HG03045 (cell line): ENCODE measurements around the gene RBPMS2.

Experiments
- ATAC-seq: cut with Tn5 transposase; IDR thresholded peaks from one replicate; pipeline ENCODE4 v1.9.1; 2021; ENCODE audit warnings: mild to moderate bottlenecking, moderate library complexity; ENCODE audit not compliant: unreplicated experiment

Gene RBPMS2

DNA sequence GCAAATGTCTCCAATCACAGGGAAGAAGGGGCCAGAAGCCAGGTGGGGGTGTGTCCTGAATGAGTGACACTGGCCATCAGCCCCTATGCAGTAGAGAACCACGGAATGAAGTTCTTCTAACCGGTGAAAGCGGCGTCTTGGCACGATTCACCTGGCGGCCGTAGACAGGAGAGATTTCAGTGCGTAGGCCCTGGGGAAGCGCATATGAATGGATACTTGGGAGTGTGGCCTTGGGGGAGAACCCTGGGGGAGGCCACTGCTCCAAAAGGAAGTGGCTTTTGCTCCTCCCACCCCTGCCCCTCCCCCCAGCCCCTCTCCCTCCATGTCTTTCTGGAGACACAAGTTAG lies 43.6 kb downstream of the RBPMS2 start:
- no peak for ATAC-seq

DNA sequence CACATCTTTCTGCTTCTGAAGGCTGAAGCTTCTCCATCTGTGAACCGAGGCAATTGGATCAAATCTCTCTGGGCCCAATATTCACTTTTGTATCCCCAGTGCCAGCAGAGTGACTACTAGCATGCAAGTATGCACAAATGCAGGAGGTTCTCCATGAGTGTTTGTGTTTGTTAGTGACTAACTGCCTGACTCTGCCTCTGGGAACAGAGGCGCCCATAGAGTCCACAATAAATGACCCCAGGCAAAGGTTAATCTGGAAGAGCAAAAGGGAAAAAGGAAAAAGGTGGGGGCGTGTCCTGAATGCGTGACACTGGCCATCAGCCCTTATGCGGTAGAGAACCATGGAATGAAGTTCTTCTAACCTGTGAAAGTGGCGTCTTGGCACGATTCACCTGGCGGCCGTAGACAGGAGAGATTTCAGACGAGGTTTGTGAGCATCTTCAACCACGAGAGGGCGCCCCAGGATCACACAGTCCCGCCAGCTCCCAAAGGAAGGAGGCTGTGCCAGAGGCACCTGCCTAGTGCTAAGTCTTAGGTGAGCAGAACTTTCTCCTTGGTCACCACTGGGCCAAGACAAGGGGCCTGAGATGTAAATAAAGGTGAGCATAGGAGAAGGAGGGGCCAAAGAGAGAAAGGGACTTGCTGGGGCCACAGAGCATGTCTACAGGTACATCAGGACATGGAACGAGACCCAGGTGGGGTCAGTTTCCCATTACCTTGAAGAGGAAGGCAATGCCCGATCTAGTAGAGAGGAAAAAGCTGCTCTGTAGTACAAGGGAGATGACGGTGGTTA lies 44.2 kb downstream of the RBPMS2 start:
- ATAC-seq: no peak

DNA sequence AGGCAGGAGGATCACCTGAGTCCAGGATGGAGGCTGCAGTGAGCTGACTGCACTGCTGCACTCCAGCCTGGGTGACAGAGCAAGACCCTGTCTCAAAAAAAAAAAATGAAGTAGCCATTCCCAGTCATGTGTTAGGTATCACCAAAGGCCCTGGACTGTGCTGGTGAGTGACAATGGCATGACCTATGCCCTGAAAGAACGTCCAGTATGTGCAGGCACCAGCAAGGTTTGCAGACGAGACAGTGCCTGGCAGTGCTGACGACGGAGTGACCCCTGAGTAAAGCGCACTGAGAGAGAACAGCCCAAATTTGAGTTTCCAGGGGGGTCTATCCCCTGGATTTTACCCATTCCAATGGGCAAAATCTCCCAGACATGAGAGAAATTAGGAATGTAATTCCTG lies 45.2 kb downstream of the RBPMS2 start:
- ATAC-seq: no peak

DNA sequence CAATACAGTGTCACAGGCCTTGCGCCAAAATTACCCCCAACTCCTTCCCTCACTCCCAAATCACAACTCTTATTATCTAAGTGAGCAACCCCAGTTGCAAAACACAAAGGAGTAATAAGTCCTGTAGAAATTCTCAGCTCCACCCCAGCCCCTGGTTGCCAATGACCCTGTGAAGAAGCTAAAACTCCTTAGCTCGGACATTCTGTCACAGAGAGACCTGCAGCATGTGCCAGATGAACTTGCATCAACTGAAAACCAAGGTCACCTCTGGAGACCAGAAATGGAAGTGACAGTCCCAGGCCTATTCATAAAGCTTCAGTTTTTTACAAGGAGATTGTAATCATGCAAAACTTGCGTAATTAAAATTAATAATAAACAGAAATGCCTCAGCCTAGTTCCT lies 55.2 kb downstream of the RBPMS2 start:
- ATAC-seq: no peak

DNA sequence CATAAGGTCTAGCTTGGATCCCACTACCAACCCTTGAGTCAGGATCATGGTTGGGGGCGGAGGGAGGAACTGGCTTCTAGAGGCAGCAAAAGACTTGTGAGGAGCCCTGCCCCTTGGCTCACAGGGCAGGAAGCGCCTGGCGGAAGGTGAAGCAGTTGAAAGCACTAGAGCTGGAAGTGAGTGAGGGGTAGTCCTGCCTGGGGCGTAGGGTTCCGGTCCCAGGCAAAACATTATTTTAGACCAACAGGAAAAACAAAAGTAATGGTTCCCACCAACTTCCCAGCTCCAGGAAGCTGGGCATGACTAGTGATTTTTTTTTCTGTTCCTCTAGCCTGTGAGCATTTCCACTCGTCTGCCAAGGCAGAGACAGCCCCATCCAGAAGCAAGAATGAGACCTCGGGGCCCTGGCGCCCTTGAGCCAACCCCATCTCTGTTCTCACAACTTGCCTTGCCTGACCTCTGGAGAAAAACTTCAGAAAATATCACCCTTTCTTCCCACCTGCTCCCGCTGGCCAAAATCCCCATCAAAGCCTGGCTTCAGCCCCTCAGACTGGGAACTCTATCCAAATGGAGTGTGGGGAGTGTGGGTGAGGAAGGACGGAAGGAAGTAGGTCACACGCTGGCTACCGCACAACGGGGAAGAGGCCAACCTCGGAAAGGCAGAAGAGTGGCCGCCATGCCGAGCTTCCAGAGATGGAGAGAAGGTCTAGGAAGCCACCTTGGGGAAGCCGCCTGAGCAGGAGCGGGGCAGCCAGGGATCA lies 57.5 kb downstream of the RBPMS2 start:
- ATAC-seq: no peak

DNA sequence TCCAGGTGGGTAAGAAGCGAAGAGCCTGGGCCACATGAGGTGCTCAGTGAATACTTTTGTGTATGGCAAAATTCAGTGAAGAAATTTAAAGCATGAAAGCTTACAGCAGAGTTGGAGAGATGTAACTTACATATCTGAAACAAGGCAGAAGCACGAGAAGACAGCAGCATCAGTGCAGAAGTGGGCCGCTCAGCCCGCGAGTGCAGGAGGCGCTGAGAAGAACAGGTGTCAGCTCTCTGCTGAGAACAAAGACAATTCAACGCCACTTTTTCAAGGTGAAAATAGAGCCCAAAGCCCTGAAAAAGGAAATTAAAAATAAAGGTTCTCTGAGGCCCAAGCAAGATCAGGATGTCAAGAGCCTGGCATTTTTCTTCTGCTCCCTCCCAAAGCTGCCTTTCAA lies 58.3 kb downstream of the RBPMS2 start:
- ATAC-seq: no peak

DNA sequence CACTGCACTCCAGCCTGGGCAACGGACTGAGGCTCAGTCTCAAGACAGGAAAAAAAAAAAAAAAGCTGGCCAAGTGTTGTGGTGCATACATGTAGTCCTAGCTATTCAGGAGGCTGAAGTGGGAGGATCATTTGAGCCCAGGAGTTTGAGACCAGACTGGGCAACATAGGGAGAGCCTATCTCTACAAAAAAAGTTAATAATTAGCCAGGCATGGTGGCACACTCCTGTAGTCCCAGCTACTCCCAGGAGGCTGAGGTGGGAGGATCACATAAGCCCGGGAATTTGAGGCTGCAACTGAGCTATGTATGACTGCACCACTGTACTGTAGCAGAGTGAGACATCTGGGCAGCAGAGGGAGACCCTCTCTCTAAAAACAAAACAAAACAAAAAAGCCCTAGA lies 58.9 kb downstream of the RBPMS2 start:
- ATAC-seq: no peak

DNA sequence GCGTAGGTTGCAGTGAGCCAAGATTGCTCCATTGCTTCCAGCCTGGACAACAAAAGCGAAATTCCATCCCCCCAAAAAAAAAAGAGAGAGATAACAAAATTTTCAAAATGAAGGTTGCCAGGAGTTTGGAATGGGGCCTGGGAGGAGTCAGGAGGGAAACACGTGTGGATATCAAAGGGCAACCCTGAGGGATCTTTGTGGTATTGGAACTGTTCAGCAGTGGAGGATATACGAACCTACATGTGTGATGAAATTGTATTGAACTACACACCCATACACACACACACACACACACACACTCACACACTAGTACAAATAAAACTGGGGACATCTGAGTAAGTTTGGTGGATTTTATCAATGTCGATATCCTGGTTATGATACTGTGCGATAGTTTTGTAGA lies 61.8 kb downstream of the RBPMS2 start:
- ATAC-seq: no peak

DNA sequence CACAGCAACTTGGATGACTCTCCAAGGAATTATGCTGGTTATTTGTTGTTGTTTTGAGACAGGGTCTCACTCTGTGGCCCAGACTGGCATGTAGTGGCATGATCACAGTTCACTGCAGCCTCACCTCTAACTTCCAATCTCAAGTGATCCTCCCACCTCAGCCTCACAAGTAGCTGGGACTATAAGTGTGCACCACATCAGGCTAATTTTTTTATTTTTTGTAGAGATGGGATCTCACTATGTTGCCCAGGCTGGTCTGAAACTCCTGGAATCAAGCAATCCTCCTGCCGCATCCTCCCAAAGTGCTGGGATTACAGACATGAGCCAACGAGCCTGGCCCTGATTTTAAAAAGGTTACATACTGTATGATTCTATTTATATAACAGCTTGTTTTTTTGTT lies 63.0 kb downstream of the RBPMS2 start:
- ATAC-seq: no peak

DNA sequence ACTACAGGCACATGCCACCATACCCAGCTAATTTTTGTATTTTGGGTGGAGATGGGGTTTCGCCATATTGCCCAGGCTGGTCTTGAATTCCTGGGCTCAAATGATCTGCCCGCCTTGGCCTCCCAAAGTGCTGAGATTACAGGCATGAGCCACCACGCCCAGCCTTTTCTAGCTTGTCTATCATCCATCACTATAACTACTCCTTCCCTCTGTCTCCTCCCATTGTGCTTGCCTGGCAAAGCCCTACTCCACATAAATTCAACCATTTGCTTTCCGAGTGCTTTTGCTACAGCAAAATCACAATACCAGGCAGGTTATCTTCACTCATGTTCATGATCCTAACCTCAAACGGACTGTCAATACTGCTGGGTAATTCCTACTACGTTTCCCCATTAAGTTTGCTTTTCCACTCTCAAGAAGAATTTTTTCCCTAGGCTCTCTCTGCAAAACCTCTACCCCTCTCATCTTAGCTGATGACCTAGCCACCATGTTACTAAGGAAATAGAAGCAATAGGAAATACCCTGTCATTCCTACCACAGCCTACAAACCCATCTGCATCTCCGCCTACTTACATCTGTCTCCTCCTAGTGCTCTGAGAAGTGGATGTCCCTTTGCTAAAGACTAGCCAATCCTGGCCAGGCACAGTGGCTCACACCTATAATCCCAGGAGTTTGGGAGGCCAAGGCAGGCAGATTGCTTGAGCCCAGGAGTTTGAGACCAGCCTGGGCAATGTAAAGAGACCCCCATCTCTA lies 64.5 kb downstream of the RBPMS2 start:
- ATAC-seq: no peak

DNA sequence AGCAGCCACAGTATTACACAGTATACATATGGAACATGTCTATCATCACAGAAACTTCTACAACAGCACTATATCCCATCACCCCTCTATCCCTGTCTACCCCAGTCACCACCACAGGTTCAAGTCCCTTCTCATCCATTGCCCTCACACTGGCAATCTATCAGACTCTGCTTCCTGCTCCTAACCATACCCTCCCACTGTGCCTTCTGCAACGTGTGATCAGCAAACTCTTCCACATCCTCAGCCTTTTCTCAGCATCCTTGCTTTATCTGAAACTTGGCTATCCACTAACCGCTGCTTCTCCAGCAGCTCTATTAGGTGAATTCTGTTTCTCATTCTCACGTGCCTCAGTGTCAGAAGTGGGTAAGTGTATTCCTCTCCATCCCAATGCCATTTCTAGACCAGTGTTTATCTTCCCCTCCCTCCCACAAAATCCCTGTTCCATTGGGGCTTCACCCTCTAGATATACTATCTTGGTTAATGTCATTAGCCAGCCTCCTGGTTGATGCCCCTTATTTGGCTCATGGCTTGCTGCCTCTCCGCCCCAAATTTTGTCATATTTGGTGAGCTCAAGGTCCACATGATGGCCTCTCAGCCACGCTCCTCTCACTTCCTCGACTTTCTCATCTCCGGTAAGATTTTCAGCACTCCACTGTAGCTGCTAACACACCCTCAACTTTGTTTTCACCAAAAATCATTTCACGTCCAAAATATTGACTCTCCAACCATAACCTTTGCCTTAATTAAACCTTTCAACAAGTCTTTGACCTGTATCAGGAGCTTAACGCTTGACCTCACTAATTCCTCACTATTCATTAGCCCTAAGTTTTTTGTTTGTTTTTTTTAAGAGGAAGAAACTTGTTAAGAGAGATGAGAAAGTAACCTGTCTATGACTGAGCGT lies 69.1 kb downstream of the RBPMS2 start:
- no peak for ATAC-seq

DNA sequence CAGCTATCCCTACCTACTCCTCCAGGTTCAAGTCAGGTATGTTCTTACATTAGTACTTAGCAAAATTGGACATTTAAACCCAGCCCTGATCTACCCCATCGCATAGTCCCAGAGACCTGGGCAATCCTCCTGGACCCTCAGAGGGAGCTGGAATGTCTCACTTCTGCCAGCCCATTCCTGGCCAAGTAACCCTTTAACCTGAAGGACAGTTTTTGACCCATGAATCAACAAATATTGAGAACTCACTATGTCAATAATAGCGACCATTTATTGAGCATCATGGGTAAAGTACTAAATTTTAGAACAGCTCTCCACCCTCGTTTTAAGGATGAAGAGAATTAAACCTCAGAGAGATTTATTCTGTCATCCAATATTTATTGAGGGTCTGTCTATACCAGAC lies 70.4 kb downstream of the RBPMS2 start:
- no peak for ATAC-seq

DNA sequence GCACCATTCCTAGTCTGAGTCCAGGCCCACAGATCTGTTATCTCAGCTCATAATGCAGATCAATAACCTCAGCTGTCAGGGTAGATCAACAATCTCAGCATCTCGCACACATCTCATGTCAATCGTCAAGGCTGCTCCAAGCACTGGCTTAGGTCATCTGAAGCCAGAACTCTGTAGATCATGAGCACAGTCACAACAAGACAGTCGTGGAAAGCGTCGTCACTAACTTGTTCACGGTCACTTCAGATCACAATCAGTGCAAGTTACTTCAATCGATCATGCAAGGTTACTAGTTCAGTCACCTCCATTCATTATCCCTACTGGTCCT lies 71.8 kb downstream of the RBPMS2 start:
- ATAC-seq: no peak

DNA sequence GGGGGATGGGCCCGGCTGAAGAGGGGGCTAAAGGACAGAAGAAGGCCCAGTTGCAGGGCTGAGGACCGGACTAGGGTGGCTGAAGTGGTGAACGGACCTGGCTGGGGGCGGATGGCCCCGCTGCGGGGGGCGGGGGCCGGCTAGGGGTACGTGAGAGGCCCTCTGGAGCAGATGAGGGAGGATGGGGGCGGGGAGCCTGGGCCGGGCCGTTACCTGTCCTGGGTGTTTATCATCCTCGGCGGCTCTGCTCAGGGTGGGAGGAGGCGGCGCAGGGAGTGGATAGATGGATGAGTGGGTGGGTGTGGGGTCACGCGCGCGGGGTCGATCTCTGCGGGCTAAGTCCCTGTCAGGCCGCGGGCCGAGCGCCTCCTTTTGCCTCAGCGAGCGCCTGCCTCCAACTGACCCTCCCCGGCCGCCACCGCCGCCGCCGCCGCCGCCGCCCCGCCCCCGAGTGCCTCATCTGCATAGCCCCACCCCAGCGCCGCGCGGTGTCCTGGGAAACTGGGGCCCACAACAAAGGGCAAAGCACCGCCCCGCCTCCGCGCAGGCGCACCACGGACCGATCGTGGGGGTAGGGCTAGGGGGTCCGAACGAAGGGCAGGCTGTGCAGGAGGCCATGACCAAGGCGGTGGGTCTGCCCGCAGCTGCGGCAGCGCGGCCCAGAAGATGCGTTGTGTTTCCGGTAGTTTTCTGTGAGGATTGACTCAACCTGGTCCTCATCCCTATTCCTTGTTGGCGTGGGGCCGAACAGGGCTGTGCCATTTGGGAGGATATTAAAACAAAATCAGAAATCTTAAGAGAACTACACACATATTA lies 72.4 kb downstream of the RBPMS2 start:
- peak; percentile 89 for ATAC-seq

DNA sequence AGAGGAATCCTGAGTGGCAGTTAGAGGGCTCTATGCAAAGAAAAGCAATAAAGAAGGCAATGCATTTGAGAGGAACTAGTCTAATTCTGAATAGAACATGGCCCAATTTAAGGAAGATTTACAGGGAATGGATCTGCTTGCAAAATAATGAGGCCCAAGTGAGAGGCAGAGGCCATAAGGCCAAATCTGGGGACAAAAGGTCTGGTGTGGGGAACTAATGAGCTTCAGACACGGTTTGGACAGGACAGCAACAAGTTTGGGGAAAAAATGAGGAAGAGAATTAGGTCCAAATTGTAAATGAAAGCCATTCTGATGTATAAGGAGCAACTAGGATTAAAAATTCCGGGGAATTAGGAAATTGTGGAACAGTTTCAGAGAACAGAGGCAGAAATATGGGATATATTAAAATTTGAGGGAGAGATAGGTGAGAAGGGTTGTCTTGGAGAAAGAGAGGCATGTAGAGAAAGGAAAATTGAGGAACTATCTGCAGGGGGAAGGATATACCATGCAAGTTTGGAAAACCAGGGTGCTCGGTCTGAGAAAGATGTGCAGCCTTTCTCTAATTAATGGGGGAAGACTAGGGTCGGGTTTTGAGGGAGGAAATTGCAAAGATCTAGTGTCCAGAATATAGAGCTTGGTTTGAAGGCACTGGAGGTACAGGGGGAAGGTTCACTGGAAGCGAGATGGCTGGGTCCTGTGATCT lies 73.8 kb downstream of the RBPMS2 start:
- no peak for ATAC-seq

DNA sequence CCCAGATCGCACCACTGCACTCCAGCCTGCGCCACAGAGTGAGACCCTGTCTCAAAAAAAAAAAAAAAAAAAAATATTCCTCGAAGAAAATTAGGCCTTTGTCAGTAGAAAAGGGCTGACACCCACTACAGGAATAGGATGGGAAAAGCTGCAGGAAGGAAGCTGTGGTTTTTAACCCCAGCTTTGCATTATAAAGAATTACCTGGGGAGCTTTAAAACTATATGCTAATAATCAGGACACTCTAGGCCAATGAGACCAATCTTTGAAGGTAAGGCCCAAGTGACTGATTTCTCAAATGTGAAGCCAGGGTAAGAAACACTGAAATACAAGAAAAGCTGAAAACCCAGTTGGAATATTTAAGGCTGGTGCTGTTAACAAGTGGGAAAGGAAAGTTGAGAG lies 74.3 kb downstream of the RBPMS2 start:
- no peak for ATAC-seq

DNA sequence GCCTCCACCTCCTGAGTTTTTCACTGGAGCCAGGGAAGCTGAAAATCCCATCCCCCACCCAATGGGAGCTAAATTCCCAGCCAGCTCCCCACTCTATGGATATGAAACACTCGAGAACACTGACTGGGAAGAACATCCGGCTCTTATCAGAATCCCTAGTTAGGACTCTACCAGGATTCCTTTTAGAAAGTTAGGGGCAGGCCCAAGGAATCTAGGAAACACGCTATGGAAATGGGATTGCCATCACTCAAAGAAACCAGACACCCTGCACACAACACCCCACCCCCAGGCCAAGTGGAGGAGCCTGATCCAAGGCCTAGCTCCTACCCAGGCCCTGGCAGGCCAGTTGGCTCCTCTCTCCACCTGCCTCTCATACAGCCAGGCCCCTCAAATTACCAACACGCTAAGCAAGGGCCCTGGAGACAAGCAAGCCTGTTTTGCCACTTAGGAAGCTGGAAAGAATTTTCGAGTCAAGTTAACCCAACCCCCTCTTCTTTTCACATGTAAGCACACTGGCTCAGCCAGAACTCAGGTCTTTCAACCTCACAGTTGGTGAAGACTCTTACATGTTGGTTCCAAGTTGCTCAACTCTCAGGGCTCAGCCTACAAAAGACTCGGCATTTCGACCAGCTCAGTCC lies 75.5 kb downstream of the RBPMS2 start:
- ATAC-seq: no peak

DNA sequence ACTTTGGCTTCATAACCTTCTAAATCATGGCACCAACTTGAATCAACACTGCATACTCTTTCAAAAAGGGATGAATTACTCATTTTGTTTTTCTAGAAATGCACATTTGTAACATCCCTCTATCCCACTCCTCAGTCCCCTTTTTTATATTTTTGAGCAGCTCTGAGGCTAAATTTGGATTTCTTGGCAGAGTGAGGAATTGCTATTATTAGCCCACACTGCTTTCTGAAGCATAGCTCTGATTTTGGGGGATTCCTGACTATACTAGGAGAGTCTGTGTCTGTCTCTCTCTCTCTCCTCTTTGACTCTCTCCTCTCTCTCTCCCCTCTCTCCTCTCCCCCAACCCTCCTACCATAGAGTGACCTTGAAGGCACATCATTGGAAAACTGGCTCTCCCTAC lies 76.6 kb downstream of the RBPMS2 start:
- ATAC-seq: no peak

DNA sequence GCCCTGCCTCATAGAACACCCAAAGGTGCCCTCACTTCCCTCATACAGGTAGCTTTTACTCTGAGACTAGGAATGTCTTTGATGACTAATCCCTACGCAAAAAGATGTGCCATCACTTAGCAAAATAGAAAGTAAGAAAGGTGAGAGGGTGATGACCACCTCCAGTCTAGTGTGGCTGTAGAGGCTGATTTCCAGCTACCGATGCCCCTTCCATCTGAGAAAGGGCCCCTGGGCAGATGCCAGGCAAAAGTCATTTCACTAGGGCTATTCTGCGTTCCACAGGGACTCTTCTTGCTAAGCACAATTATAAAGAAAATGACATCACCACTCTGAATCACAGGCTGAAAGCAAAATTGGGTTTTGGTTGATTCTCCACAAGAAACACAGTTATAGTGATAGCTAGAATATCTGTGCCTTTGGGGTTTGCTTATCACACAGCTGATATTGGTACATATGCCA lies 77.4 kb downstream of the RBPMS2 start:
- no peak for ATAC-seq
